Activated CD4-positive, alpha-beta T cell treated with anti-CD3 and anti-CD28 coated beads, Interleukin-2, amount 10 ng/mL, durations not matched to agents 24 days and 14 days (primary cell): ENCODE results near the gene SIRT6. TPM values are rescaled to one million over a fixed set of nuclear protein-coding genes. Genes with fewer than 3 reads are reported as not detected.
"Not testable (repeated sequence)": the region's sequence is repeated elsewhere in the genome, so short reads cannot be mapped to it uniquely, and the experiment has no call there.

ENCODE experiments used
- DNase-seq: peaks from one replicate; pipeline ENCODE4 v3.0.0; 2022
- H3K27ac Mint-ChIP-seq: one replicate; pipeline ENCODE4 v1.8.0; 2022; ENCODE audit warnings: mild to moderate bottlenecking, mixed read lengths
- H3K27me3 Mint-ChIP-seq: one replicate; pipeline ENCODE4 v1.8.0; 2022; ENCODE audit warnings: mixed read lengths
- H3K36me3 Mint-ChIP-seq: one replicate; pipeline ENCODE4 v1.8.0; 2022; ENCODE audit warnings: low read depth, mild to moderate bottlenecking, mixed read lengths
- H3K4me1 Mint-ChIP-seq: one replicate; pipeline ENCODE4 v1.8.0; 2021; ENCODE audit warnings: mixed read lengths
- H3K4me3 Mint-ChIP-seq: one replicate; pipeline ENCODE4 v1.8.0; 2022; ENCODE audit warnings: mild to moderate bottlenecking, moderate library complexity, mixed read lengths
- H3K9me3 Mint-ChIP-seq: one replicate; pipeline ENCODE4 v1.8.0; 2021; ENCODE audit warnings: mixed read lengths
- intact Hi-C: fragments of 100-400 bp; cut with micrococcal nuclease; formaldehyde crosslinking; loops from one replicate; pipeline ENCODE4 v1.15.1; 2023
- total RNA-seq: library from RNA; stranded (reverse); gene quantifications from 2 replicates; pipeline ENCODE4 v1.2.3, GENCODE V29; 2022

The SIRT6 gene
- total RNA-seq = 39.8 and 48.0 TPM in 2 replicates

GRCh38 chr19:4182084-4182810 is at the start of gene SIRT6, which contains the start of gene ANKRD24:
SIRT6 (minus strand) TSS chr19:4182563; CDS start chr19:4182539, 24 bp downstream.
ANKRD24 (plus strand) TSS chr19:4182689; CDS start chr19:4186426, 3,737 bp downstream.
- Mint-ChIP-seq H3K27ac (peak within 1 kb of the TSS; percentile 96), H3K4me1 (peaks cover 40% of the 10 kb centered on the region), H3K27me3 (peaks cover 2% of the 10 kb centered on the region), H3K9me3 (no peaks in the 10 kb centered on the region), H3K4me3 (peak within 1 kb of the TSS; percentile 99), H3K36me3 (peaks cover 16% of the 10 kb centered on the region)
- peak; percentile 99 for DNase-seq
- intact Hi-C loops = loop anchor here (1.0 kb wide), 2 partner anchors 59 to 197 kb away; partner anchors contain the start of gene EEF2

DNA sequence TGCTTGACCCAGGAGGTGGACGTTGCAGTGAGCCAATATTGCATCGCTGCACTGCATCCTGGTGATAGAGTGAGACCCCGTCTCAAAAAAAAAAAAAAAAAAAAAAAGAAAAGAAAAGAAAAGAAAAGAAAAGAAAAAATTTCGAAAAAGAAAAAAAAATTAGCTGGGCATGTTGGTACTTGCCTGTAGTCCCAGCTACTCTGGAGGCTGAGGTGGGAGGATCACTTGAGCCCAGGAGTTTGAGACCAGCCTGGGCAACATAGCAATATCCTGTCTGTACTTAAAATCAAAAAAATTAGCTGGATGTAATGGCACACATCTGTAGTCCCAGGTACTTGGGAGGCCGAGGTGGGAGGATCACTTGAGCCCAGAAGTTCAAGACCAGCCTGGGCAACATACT is 49.8 kb upstream of the SIRT6 start:
- DNase-seq, H3K4me3 Mint-ChIP-seq, H3K27ac Mint-ChIP-seq, H3K36me3 Mint-ChIP-seq, intact Hi-C loops, H3K27me3 Mint-ChIP-seq, H3K9me3 Mint-ChIP-seq: not testable (repeated sequence)
- peaks cover 11% of the 10 kb centered on the region for H3K4me1 Mint-ChIP-seq

DNA sequence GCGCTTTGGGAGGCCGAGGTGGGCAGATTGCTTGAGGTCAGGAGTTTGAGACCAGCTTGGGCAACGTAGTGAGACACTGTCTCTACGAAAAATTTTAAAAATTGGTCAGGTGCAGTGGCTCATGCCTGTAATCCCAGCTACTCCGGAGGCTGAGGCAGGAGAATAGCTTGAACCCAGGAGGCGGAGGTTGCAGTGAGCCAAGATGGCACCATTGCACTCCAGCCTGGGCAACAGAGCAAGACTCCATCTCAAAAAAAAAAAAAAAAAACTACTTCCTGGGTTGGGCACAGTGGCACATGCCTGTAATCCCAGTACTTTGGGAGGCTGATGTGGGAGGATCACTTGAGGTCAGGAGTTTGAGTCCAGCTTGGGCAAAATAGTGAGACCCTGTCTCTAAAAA is 49.2 kb upstream of the SIRT6 start:
- H3K9me3 Mint-ChIP-seq, intact Hi-C loops, H3K4me3 Mint-ChIP-seq, DNase-seq, H3K27me3 Mint-ChIP-seq, H3K27ac Mint-ChIP-seq, H3K36me3 Mint-ChIP-seq: not testable (repeated sequence)
- H3K4me1 Mint-ChIP-seq = peaks cover 12% of the 10 kb centered on the region

DNA sequence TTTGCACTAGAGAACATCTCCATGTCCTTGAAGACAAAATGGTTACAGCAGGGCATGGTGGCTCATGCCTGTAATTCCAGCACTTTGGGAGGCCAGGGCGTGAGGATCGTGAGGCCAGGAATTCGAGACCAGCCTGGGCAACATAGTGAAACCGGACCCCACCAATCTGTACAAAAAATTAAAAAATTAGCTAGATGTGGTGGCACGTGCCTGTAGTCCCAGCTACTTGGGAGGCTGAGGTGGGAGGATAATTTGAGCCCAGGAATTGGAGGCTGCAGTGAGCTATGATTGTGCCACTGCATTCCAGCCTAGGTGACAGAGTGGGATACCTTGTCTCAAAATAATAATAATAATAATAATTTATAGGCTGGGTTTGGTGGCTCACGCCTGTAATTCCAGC is 47.9 kb upstream of the SIRT6 start:
- intact Hi-C loops, H3K4me3 Mint-ChIP-seq, H3K27me3 Mint-ChIP-seq, H3K36me3 Mint-ChIP-seq, DNase-seq, H3K27ac Mint-ChIP-seq, H3K9me3 Mint-ChIP-seq: not testable (repeated sequence)
- peaks cover 15% of the 10 kb centered on the region for H3K4me1 Mint-ChIP-seq

- peak; percentile 83 for DNase-seq
- Mint-ChIP-seq H3K27me3 (no peaks in the 10 kb centered on the region), H3K36me3 (peaks cover 3% of the 10 kb centered on the region), H3K4me3 (no peak within 1 kb of the TSS), H3K27ac (no peak within 1 kb of the TSS), H3K4me1 (peaks cover 15% of the 10 kb centered on the region), H3K9me3 (no peaks in the 10 kb centered on the region)
- intact Hi-C loops = loop anchor here (1.0 kb wide), 1 partner anchor 18 kb away; the partner anchor contains the start of gene YJU2
Measured at GRCh38 chr19:4229179-4229931, 47.0 kb upstream of the SIRT6 start, which contains the start of gene EBI3. EBI3 (plus strand) TSS chr19:4229523; CDS start chr19:4229551, 28 bp downstream.

GRCh38 chr19:4228765-4229178 is 46.4 kb upstream of the SIRT6 start:
- no peaks in the 10 kb centered on the region for H3K27me3 Mint-ChIP-seq
- intact Hi-C loops = loop anchor here (1.0 kb wide), 1 partner anchor 19 kb away; the partner anchor contains the start of gene YJU2
- no peaks in the 10 kb centered on the region for H3K9me3 Mint-ChIP-seq

DNA sequence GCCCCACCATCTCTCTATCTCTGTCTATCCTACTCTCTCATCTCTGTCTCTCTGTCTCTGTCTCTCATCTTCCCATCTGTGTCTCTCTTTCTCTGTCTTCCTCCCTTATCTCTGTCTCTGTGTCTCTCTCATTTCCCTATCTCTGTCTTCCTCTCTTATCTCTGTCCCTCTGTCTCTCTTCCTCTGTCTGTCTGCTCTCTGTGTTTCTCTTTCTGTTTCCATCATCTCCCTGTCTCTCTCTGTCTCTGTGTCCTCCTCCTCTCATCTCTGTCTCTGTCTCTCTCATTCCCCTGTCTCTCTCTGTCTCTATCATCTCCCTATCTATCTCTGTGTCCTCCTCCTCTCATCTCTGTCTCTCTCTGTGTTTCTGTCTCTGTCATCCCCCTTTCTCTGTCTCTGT is 45.4 kb upstream of the SIRT6 start:
- Mint-ChIP-seq H3K4me1 (peaks cover 12% of the 10 kb centered on the region), H3K36me3 (no peaks in the 10 kb centered on the region), H3K27ac (no peak overlapping the region), H3K4me3 (no peak overlapping the region), H3K27me3 (no peaks in the 10 kb centered on the region), H3K9me3 (no peaks in the 10 kb centered on the region)
- DNase-seq = no peak
- intact Hi-C loops = no loop called here

More at GRCh38 chr19:4228765-4229178, 46.4 kb upstream of the SIRT6 start:
- peaks cover 15% of the 10 kb centered on the region for H3K4me1 Mint-ChIP-seq
- no peak overlapping the region for H3K27ac Mint-ChIP-seq
- peaks cover 3% of the 10 kb centered on the region for H3K36me3 Mint-ChIP-seq
- no peak overlapping the region for H3K4me3 Mint-ChIP-seq
- no peak for DNase-seq

GRCh38 chr19:4225885-4226284 is 43.5 kb upstream of the SIRT6 start:
- intact Hi-C loops = no loop called here
- no peaks in the 10 kb centered on the region for H3K9me3 Mint-ChIP-seq
- H3K4me1 Mint-ChIP-seq = peaks cover 10% of the 10 kb centered on the region
- peak overlapping the region; percentile 8 for H3K27ac Mint-ChIP-seq
- H3K4me3 Mint-ChIP-seq = no peak overlapping the region
- no peaks in the 10 kb centered on the region for H3K27me3 Mint-ChIP-seq
- no peak for DNase-seq
- H3K36me3 Mint-ChIP-seq = no peaks in the 10 kb centered on the region

DNA sequence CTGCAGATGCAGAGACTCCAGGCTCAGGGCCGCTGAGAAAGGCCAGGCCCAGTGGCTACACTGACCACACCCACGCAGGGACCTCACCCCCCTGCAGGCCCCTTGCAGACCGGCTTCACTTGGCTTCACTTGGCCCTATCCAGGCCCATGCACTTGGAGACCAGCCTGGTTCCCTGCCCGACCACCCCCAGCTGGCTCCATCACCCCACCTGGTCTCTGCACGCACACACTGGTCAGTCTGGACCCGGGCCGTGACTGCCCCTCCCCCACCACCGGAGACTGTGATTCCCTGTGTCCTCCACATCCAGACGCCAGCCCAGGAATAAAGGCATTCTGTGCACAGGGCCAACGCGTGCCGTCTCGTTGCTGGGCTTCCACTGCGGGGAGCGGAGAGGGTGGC is 42.1 kb upstream of the SIRT6 start:
- Mint-ChIP-seq H3K4me1 (peaks cover 6% of the 10 kb centered on the region), H3K27ac (no peak overlapping the region), H3K9me3 (no peaks in the 10 kb centered on the region), H3K36me3 (no peaks in the 10 kb centered on the region), H3K27me3 (no peaks in the 10 kb centered on the region), H3K4me3 (no peak overlapping the region)
- intact Hi-C loops = no loop called here
- DNase-seq = no peak

GRCh38 chr19:4220188-4220587 is 37.8 kb upstream of the SIRT6 start:
- H3K4me3 Mint-ChIP-seq = no peak overlapping the region
- no peaks in the 10 kb centered on the region for H3K27me3 Mint-ChIP-seq
- peaks cover 4% of the 10 kb centered on the region for H3K9me3 Mint-ChIP-seq
- H3K27ac Mint-ChIP-seq = no peak overlapping the region
- no peak for DNase-seq
- intact Hi-C loops = no loop called here
- no peaks in the 10 kb centered on the region for H3K4me1 Mint-ChIP-seq
- no peaks in the 10 kb centered on the region for H3K36me3 Mint-ChIP-seq

GRCh38 chr19:4218523-4218922 is 36.2 kb upstream of the SIRT6 start:
- H3K4me1 Mint-ChIP-seq, H3K4me3 Mint-ChIP-seq, H3K27ac Mint-ChIP-seq, H3K36me3 Mint-ChIP-seq, DNase-seq, H3K27me3 Mint-ChIP-seq, H3K9me3 Mint-ChIP-seq, intact Hi-C loops: not testable (repeated sequence)

DNA sequence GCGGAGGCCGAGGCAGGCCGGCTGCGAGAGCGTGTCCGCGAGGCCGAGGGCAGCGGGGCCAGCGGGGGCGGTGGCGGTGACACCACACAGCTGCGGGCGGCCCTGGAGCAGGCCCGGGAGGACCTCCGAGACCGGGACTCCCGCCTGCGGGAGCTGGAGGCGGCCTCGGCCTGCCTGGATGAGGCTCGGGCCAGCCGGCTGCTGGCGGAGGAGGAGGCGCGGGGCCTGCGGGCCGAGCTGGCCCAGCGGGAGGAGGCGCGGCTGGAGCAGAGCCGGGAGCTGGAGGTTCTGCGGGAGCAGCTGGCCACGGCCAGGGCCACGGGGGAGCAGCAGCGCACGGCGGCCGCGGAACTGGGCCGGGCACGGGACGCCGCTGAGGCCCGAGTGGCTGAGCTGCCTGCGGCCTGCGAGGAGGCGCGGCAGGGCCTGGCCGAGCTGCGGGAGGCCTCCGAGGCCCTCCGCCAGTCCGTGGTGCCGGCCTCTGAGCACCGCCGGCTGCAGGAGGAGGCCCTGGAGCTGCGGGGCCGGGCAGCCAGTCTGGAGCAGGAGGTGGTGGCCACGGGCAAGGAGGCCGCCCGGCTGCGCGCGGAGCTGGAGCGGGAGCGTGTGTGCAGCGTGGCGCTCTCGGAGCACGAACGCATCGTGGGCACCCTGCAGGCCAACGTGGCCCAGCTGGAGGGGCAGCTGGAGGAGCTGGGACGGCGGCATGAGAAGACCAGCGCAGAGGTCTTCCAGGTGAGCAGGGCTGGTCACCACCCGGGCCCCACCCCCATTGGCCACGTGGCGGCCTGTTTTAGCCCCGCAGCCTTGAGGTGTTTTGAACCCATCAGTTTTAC is 35.3 kb upstream of the SIRT6 start:
- no peaks in the 10 kb centered on the region for H3K36me3 Mint-ChIP-seq
- H3K27ac Mint-ChIP-seq = no peak overlapping the region
- peaks cover 4% of the 10 kb centered on the region for H3K9me3 Mint-ChIP-seq
- H3K4me3 Mint-ChIP-seq = no peak overlapping the region
- DNase-seq = no peak
- H3K4me1 Mint-ChIP-seq = peaks cover 2% of the 10 kb centered on the region
- H3K27me3 Mint-ChIP-seq = no peaks in the 10 kb centered on the region
- intact Hi-C loops = no loop called here

DNA sequence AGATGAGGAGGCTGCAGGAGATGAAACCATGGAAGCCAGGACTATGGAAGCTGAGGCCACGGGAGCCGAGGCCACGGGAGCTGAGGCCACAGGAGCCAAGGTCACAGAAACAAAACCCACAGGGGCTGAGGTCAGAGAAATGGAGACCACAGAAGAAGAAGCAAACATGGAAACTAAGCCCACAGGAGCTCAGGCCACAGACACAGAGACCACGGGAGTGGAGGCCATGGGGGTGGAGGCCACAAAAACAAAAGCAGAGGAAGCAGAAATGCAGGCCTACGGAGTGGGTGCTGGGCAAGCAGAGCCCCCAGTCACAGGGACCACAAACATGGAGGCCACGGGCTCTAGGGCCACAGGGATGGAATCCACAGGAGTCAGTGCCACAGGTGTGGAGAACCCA is 34.5 kb upstream of the SIRT6 start:
- intact Hi-C loops = no loop called here
- Mint-ChIP-seq H3K27me3 (no peaks in the 10 kb centered on the region), H3K4me3 (no peak overlapping the region), H3K27ac (no peak overlapping the region), H3K9me3 (peaks cover 4% of the 10 kb centered on the region), H3K4me1 (peaks cover 2% of the 10 kb centered on the region), H3K36me3 (no peaks in the 10 kb centered on the region)
- no peak for DNase-seq
